GM18861 (cell line): ENCODE data around the gene CNDP2.

Experiments
- ATAC-seq: cut with Tn5 transposase; IDR thresholded peaks from one replicate; pipeline ENCODE4 v1.9.1; 2021; ENCODE audit not compliant: unreplicated experiment

CNDP2 gene

DNA sequence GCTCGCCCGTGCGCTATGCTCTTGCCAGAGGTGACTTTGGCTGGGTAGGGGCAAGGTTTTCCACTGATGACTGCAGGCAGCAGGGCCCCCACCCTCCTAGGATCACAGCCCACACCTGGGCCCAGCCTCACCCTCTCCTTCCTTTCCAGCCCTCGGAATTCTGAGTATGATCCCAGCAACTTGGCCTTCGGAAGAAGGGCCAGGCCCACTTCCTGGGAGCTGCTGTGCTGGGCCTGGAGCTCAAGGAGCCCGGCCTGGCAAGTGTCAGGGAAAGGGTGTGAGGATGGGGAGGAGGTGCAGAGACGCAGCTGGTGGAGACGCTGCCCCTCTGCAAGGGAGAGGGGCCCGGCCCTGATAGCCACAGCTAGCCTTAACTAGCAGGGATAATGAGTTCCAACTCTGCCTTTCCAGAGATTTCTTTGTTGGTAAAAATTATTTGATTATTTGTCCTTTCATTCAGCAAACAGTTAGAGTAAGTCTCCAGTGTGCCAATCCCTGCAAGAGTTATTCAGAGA is 36.4 kb downstream of the CNDP2 start:
- no peak for ATAC-seq

DNA sequence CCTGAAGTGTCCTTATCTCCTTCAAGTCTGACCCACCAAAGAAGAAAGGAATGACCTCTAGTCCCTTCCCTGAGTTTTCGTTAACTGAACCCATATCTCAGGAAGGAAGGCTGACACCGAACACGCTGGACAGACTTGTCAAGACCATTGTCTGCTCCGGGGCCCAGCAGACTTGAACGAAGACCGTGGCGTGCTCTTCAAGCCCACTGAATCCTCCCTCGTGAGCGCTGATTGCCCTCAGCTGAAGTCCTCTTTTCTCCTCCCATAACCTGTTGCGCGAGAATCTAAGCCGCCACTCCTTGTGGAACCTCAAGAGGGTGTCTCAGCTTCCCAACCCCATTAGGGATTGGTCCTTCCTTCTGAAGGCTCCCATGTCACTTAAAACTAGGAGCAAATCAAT is 37.5 kb downstream of the CNDP2 start:
- no peak for ATAC-seq

DNA sequence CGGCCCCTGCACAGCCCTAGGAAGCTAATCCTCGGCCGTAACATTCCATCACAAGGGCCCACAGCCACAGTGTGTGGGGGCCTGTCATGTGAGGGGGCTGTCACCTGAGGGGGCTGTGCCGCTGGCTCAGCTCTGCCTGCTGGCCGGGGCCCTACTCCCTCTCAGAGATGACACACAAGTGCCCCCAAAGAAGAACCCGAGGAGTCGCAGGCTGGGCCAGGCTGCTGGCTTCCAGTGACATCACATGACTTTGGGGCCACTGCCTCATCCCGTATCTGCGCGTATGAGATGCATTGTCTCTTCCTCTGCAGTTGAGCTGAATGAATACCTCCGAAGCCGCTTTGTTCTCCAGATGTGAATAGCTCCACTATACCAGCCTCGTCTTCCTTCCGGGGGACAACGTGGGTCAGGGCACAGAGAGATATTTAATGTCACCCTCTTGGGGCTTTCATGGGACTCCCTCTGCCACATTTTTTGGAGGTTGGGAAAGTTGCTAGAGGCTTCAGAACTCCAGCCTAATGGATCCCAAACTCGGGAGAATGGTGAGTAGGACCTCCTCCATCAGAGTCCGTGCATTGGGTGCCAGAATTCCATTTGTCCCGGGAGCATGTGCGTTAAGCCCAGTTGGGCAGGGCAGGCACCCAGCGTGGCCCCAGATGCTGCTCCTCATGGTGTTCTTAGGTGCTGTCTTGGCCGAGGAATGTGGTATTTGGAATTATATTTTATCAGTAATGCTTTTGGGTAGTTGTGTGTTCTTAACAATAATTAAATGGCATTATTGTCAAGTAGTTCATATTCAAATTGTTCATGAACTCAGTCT is 38.2 kb downstream of the CNDP2 start, which contains the start of gene CNDP1:
TSS of gene CNDP1 (plus strand) at position 351 of the 820 bp plus-strand sequence. CDS start at position 519, 168 bp downstream.
- ATAC-seq = no peak

DNA sequence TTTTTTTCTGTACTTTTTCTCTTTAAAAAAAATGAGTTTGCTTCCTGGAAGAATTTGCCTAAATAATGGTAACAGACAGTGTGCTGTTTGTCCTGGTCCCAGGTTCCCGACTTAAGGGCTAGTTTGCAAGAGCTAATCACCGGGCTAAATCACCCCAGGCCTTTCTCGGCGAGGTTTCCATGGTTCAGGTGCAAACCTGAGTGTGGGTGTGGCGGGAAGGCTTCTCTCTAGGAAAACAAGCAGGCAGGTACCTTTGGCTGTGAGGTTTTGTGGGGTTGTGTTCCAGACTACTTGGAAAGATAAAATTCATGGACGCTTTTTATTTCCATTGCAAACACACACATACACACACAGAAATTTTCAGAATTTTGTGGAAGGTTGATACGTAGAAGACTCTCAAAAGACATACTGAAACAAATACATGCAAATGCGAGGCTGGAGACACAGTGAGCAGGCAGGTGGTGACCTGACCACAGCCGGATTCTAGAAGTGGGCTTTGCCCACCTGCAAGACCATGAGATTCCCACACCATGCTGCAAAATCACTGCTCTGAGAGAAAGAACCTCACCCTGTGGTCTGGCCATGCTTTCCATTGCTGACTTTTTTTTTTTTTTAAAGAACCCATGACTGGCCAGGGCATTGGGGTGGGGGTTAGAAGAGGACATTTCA is 39.0 kb downstream of the CNDP2 start:
- ATAC-seq = no peak

DNA sequence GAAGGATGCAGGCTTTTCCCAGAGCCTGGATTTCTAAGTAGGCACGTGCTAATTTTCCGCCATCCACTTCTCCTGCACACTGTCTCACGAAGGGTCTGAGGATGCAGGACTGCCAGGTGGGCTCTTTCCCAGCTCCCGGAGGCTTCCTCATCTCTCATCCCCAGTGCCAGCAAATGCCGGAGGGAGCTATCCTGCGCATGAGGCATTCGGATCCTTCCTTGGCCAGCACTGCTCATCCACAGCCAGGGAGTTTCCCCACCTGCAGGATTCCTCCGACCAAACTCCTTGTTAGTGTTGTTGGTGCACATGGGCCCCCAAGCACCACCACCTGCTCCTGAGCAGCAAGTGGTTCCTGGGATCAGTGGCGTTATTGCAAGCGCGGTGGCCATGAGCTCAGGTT is 43.1 kb downstream of the CNDP2 start:
- no peak for ATAC-seq

DNA sequence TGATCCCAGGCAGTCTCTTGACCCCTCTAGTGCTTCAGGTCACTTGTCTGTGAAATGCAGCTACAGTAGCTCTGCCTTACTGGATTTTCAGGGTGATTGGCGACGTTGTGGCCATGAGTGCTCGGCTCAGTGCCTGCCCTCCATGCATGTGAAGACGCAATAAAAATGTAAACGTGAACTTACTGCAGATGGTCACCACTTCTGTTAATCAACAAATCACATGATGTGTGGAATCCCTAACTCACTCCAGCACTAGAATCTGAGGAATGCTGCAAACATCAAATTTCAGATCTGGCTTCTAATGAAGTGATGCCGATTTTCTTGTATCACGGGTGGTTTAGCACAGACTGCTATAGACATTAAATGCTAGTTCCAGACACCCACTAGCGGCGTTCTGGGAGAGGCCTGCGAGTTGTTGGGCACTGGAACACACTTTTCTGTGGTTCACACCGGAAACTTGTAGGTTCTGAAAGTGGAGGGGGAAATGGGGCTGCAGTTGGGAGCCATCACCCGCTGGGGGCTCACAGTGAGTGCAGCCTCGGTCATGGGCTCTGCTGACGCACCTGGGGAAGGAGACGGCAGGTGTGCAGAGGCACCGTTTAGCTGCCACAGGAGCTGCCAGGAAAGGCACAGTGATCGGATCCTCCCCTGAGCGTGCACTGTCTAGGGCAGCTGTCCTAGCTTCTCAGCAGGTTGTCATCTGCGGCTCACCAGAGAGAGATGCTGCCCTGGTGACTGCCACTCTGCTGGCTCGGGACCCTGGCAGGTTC is 44.7 kb downstream of the CNDP2 start:
- ATAC-seq = no peak

DNA sequence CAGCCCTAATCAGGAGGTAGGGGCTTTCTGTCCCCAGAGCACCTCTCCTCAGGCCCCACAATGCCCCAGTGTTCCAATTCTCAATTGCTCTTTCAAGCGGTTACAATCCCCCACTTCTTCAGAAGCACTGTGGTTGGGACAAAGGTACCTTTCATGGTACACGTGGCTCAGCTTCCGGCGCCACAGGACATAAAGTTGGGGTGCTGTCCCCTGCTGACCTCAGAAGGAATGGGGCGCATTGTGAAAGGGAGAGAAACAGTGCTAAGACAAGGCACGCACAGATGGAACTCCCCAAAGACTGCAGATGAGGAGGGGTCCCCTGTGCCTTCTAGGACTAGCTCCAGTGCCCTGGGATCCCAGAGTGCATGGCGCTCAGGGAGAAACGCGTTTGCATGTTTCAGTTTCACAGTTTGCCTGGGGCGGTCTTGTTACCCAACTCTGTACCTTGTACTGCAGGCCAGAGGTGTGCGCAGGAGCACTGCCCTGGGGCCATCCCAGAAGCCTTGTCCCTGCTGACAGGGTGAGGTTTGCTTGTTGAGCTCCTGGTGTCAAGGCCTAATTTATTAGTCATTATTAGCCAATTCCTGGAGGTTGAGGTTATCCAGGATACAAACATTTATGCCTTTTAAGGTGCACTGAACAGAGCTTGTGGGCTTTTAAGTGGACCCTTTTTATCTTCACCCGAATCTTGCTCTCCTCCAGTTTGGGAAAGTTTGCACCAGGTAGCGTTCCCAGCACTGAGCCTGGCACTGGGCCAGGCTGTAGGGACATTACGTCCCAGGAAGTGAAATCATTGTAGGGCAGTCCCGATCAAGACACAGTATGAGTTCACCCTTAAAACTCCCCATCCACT is 45.8 kb downstream of the CNDP2 start:
- no peak for ATAC-seq

DNA sequence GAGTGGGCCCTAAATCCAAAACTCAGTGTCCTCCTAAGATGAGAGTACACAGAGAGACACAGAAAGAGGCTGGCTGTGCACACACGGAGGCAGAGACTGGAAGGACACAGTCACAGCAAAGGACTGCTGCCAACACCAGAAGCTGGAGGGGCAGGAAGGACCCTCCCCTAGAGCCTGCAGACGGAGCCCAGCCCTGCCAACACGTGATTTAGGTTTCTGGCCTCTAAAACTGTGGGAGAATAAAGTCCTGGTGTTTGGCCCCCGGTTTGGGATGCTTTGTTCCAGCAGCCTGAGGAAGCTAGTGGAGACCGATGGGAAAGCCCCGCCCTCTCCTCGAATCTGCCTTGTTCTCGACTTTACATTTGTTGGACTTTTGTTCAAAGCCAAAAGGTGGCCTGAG is 48.7 kb downstream of the CNDP2 start:
- ATAC-seq = no peak

DNA sequence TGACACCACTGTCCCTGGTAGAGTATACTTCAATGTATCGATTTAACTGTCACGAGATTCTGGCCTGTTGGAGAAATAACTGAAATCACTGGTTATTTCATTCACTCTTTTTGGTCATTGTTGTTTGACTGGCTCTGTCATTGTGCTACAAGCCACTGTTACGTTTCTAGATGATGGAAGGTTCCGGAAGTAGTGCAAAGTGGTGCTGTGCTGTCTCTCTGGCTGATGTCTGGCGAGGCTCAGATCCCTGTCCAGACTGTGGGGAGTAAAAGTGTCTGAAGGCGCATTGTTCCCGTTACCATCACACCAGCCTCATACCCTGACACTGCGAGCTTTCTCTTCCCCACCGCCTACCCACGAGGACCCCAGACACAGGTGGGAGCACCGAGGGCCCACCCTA is 49.8 kb downstream of the CNDP2 start:
- no peak for ATAC-seq

DNA sequence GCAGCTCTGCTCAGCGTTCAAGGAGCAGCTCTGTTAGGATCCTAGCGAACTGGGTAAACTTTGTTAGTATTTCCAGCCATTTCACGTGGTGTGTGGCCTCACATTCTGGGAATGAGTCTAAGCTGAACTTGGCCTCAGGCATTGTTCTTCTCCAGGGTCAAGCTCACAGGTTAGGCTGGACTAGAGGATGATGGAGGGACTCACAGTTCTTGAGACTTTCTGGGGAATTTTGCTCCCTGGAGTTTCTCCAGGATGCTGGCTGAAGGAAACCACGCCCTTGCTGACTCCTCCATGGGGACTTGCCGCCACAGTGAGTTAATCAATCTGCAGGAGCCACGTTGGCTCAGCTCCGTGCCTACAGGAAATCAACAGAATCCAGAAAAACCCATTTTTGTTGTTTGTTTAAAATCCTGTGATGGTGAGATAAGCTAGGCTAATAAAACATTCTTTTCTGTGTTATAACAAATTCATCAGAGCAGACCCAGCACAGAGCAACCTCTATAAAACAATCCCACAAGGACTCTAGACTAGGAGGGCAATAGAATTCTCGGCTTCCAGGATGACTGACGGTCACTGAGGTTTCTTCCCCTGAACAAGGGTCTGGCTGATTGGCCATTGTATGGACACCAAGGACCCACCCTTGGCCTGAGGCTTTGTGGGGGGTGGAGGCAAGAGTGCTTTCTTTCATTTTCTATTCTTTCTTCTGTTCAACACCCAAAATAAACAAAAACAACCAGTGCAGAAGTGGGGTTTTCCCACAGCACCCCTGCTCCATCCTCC is 50.8 kb downstream of the CNDP2 start:
- no peak for ATAC-seq

DNA sequence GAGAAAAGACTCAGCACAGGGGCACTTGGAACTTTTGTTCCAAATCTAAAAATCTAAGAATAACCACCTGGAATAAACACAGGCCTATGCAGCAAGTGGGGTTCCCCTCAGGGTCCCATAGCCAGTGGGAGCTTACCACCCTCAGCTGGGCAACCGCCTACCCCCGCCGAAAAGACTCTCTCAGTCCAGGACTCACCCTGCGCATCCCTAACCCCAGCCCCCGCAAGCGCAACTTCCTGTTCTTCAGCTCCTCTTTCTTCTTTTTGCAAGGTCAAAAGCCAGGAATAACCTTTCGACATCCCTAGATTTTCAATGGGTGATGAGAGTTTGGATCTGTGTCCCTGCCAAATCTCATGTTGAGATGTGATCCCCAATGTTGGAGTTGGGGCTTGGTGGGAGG is 51.7 kb downstream of the CNDP2 start:
- no peak for ATAC-seq

DNA sequence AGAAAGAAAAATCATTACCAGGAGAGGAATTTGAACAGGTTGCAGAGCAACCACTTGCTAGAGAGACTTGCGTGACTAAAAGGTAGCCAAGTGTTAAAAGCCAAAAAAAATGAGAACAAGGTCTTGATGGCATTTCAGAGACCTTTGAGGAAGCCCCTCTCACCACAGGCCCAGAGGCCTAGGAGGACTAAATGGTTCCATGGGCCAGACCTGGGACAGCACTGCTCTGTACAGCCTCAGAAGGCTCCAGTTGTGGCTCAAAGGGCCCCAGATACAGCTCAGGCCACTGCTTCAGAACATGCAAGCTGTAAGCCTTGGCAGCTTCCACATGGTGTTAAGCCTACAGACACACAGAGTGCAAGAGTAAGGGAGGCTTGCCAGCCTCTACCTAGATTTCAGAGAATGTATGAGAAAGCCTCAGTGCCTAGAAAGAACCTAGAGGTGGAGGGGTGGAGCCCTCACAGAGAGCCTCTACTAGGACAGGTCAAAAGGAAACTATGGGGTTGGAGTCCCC is 53.5 kb downstream of the CNDP2 start:
- ATAC-seq = no peak

DNA sequence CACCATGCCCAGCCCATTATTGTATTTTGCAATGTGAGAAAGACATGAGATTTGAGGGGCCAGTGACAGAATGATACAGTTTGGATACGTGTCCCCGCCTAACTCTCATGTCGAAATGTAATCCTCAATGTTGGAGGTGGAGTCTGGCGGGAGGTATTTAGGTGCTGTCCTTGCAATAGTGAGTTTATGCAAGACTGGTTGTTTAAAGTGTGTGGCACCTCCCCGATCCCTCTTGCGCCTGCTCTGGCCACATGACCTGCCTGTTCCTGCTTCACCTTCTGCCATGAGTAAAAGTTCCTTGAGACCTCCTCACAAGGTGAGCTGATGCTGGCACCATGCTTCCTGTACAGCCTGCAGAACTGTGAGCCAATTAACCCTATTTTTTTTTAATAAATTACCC is 54.7 kb downstream of the CNDP2 start:
- no peak for ATAC-seq

DNA sequence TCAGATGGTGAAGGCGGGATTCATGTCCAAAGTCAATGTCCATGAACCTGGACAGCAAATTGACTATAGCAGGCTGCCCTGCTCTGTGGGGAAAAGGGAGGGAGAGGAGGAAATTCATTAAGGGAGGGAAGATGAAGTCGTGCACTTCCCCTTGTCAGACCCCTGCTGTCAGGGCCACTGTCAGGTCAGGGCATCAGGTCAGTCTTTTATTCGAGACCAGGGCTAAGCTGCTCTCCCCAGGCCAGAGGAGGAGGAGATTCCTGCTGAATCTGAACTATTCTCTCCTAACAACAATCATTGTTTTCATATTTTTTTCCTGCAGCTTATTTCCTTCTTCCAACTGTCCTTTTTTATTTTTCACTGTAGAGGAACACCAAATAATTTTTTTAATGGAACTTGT is 55.3 kb downstream of the CNDP2 start:
- no peak for ATAC-seq

DNA sequence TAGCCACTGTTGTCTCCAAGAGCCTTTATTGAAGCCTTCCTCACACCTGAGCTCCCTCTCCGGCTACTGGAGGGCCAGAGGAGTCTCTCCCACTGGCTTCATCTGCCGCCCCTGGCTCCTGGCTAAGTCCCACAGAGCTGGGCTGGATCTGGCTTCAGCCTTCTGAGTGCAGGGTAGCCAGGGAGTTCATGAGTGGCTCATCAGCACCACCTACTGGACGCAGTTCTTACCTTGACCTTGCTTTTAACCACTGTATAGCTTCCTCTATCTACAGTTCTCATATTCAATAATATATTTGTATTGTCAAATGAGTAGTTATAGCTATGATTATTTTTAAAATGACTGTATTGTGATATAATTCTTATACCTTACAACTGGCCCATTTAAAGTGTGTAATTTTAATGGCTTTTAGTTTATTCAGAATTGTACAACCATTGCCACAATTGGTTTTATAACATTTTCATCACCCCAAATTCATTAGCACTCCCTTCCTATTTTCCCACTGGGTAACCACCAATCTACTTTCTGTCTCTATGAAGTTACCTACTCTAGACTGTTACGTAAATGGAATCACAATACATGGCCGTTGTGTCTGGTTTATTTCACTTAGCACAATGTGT is 55.9 kb downstream of the CNDP2 start:
- ATAC-seq = peak; percentile 100

DNA sequence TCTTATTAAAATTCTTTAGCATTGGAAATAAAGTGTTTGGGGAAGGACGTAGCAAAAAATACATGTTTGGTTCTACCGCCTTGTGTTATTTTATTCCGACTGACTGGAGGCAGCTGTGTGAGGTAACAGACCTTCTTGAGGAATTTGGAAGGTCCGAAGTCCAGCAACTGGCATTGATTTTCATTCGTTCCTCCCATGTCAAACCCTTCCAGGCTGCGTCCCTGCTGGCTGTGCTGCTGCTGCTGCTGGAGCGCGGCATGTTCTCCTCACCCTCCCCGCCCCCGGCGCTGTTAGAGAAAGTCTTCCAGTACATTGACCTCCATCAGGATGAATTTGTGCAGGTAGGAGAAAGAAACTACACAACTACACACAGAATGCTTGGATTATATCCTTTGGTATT is 60.0 kb downstream of the CNDP2 start:
- ATAC-seq = no peak

DNA sequence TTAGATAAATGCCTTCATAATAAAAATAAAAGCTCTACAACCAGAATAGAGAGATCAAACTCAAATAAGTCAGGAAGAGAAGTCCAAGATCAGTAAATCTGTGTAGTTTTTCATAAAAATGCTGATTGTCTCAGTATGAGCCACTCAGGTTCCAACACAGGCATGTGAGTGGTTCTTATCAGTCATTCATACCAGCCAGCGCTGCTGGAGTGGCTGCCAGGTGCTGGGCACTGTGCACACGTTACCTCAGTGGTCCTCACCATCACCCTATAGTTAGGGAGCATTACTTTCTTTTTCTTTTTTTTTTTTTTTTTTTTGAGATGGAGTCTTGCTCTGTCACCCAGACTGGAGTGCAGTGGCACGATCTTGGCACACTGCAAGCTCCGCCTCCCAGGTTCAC is 61.9 kb downstream of the CNDP2 start:
- ATAC-seq = no peak

DNA sequence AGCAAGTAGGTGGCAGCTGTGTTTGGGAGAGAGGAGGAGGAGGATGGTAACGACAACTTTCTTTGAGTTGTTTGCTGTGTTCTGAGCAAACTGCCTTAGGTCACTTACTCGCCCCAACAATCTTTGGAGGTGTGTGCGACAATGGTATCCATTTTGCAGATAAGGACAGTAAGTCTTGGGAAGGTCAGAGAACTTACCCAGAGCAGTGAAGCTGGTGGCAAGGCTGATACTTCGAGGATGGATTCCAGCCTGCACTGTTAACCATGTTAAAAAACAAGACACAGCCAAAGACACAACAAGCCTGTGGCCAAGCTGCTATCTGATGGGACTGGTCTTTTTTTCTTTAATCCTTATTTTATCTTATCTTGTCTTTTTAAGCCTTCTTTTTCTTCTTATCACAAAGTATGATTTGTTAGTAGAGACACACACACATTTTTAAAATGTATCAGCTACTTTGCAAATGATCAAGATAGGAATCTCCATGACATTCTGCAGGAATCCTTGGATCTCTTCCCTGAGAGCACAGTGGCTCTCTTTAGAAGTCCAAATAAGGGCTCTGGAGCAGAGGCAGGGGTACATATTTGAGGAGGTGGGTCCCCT is 66.1 kb downstream of the CNDP2 start:
- no peak for ATAC-seq

DNA sequence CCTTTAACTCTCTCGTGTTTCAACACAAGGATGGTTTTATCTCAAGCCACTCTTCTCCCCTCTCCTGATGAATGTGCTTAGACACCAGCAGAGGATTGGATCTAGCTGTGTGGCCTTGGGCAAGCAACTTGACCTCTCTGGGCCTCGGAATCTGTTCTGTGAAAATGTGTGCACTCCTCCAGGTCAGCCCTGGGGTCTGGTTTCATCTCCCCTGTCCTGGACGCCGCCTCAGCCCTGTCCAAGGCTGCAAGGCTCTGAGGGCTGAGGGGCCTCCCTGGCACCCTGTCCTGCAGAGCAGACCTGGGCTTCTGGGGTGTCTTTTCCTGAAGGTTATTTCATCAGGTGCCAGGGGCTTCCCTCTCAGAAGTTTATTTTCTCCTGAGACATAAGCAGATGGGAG is 66.6 kb downstream of the CNDP2 start:
- ATAC-seq = no peak
